Lower leg skin (tissue), 4 donors: ENCODE measurements around the gene NBAS. TPM values are rescaled to one million over a fixed set of nuclear protein-coding genes. Genes with fewer than 3 reads are reported as not detected.

ENCODE experiments used
- DNase-seq, 2 donors: peaks; one replicate each; pipeline ENCODE4 v3.0.0-alpha.2; 2019; ENCODE audit warnings: low spot score in 2 of 2
- H3K4me3 ChIP-seq: fragments of 200-600 bp; sonication (generic); 2 replicates; pipeline ENCODE4 v1.5.1; 2017; ENCODE audit warnings: mild to moderate bottlenecking, low read depth; ENCODE audit not compliant: poor library complexity, severe bottlenecking
- POLR2A ChIP-seq, 2 donors: fragments of 450-650 bp; IDR thresholded peaks; one replicate each; pipeline ENCODE4 v1.6.1; 2016 to 2017; ENCODE audit warnings: antibody characterized with exemption in 2 of 2, mild to moderate bottlenecking in 1 of 2, moderate library complexity in 1 of 2
- WGBS, 2 donors: methylation state at CpG; one replicate each; pipeline ENCODE4 v1.1.5; 2018; 5-methylcytosine and 5-hydroxymethylcytosine counted together
- intact Hi-C: fragments of 100-400 bp; cut with DNase I; formaldehyde crosslinking; loops from one replicate; pipeline ENCODE4 v1.15.0; 2023; ENCODE audit warnings: low total_unique reads
- total RNA-seq, 4 donors: library from RNA; depleted of rRNA; stranded (reverse); fragments of >200 nt; gene quantifications; one replicate each; pipeline ENCODE4 v1.1.0, GENCODE V29; 2016
- TF ChIP-seq, protein P1 (sequence below), 3 donors: fragments of 450-650 bp; IDR thresholded peaks; one replicate each; pipeline ENCODE4 v1.5.1; 2016; ENCODE audit warnings: antibody characterized with exemption in 3 of 3, mild to moderate bottlenecking in 3 of 3, moderate library complexity in 2 of 3

NBAS gene
- total RNA-seq, 4 donors from 2014 or later = 26.6 to 40.2 (median 38.3) TPM

GRCh38 chr2:15559379-15560139, 1.6 kb downstream of the NBAS start:
- no peak overlapping the region for H3K4me3 ChIP-seq
- 63 to 68% methylated on average over 6 of the region's 6 CpGs for WGBS, 2 donors
- intact Hi-C loops = no loop called here
- no peak for DNase-seq
- no peak for TF ChIP-seq POLR2A (IDR thresholded peaks at IDR 0.05)
- TF ChIP-seq, protein P1, sequence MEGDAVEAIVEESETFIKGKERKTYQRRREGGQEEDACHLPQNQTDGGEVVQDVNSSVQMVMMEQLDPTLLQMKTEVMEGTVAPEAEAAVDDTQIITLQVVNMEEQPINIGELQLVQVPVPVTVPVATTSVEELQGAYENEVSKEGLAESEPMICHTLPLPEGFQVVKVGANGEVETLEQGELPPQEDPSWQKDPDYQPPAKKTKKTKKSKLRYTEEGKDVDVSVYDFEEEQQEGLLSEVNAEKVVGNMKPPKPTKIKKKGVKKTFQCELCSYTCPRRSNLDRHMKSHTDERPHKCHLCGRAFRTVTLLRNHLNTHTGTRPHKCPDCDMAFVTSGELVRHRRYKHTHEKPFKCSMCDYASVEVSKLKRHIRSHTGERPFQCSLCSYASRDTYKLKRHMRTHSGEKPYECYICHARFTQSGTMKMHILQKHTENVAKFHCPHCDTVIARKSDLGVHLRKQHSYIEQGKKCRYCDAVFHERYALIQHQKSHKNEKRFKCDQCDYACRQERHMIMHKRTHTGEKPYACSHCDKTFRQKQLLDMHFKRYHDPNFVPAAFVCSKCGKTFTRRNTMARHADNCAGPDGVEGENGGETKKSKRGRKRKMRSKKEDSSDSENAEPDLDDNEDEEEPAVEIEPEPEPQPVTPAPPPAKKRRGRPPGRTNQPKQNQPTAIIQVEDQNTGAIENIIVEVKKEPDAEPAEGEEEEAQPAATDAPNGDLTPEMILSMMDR (IDR thresholded peaks at IDR 0.05) = no peak

DNA sequence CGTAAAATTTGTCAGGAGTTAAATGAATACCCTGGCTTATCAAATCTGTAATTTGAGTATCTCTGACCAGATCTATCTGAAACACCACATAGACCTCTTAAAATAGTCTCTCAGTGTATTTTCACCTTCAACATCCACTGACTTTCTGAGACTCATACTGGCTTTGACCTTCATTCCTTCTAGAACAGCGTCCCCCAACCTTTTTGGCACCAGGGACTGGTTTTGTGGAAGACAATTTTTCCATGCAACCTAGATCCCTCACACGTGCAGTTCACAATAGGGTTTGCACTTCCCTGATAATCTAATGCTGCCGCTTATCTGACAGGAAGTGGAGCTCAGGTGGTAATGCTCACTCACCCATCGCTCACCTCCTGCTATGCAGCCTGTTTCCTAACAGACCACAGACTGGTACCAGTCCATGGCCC, 3.2 kb downstream of the NBAS start:
- WGBS, 2 donors = 72 to 73% methylated on average over 5 of the region's 5 CpGs
- intact Hi-C loops = no loop called here
- no peak overlapping the region for H3K4me3 ChIP-seq
- TF ChIP-seq, protein P1 (IDR thresholded peaks at IDR 0.05) = no peak
- TF ChIP-seq POLR2A (IDR thresholded peaks at IDR 0.05) = no peak
- no peak for DNase-seq

GRCh38 chr2:15556311-15556930, 4.7 kb downstream of the NBAS start:
- no peak for DNase-seq
- intact Hi-C loops = no loop called here
- TF ChIP-seq, protein P1 (IDR thresholded peaks at IDR 0.05) = no peak
- no peak for TF ChIP-seq POLR2A (IDR thresholded peaks at IDR 0.05)
- WGBS, 2 donors = 88 to 90% methylated on average over 4 of the region's 4 CpGs
- H3K4me3 ChIP-seq = no peak overlapping the region

GRCh38 chr2:15555760-15556193, 5.4 kb downstream of the NBAS start:
- WGBS, 2 donors = 87 to 90% methylated on average over 3 of the region's 3 CpGs
- intact Hi-C loops = no loop called here
- no peak overlapping the region for H3K4me3 ChIP-seq

DNA sequence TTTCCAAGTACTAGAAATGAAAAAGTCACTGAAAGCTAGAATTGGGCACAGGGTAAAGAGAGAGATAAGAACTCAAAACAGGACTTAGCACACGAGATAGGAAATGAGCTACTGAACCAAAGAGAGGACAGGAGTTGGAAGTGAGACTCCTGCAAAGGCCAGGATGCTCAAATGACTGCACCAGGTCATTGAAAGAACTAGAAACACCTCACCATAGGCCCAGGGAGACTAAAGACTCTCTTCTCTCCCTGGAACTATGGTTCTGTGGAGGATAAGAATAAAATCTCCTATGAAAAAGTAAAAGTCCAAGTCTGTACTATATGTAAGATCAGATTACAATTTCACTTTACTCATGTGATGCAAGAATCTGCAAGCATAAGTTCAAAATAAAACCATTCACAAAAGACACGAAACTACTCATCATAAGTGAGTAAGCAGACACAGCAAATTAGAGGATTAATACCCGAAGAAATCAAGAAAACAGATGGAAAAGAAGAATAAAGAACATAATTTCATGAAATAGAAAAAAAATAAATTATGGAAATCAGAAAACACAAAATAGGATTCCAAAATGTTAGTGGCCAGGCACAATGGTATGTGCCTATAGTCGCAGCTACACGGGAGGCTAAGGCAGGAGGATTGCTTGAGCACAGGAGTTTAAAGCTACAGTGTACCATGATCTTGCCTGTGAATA, 6.5 kb downstream of the NBAS start:
- 82 to 88% methylated on average over 5 of the region's 5 CpGs for WGBS, 2 donors
- H3K4me3 ChIP-seq = no peak overlapping the region
- intact Hi-C loops = no loop called here
- no peak for DNase-seq
- TF ChIP-seq, protein P1 (IDR thresholded peaks at IDR 0.05) = no peak
- no peak for TF ChIP-seq POLR2A (IDR thresholded peaks at IDR 0.05)

More at GRCh38 chr2:15555760-15556193, 5.4 kb downstream of the NBAS start:
- DNase-seq = no peak
- TF ChIP-seq POLR2A (IDR thresholded peaks at IDR 0.05) = no peak
- TF ChIP-seq, protein P1 (IDR thresholded peaks at IDR 0.05) = no peak
